ENCODE results near the gene VSTM1.

DNA sequence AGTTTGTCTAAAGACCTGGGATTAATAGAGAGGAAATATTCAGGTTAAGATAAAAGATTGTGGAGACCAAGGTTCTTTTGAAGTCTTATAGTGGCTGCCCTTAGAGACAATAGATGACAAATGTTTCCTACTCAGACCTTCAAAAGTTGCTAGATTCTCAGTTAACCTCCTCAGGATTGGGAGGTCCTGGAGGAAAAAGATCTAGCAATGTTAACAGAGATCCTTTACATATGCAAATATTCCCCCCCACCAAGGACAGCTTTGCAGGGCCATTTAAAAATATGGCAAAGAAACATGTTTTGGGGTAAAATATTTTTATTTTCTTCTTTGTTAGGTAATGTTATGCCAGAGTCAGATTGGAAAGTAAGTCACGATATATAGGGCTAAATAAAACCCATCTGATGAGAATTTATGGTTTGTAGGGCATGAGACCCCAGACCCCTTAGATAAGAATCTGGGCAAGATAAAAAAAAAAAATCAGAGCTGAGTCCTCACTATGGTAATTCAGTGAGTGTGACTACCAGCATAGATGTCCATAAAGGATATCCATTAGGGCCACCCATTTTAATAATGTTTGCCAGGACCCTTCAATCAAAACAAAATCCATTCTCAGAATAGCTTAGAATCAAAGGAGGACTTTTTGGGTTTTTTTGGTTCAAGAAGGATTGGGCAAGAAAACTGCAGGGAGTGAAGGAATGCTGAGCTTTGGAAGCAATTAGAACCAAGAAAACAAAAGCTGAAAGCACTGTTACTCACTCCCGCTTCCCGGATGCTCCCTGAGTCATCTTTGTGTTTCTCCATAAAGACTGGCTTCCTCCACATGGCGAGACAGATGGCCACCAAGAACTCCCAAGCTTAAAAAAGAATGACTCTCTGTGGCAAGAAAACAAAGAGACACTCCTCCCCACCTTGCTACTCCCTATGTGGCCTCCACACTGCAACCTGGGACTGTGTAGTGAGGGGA lies 28.2 kb downstream of the VSTM1 start:
- TF ChIP-seq CTCF (conservative IDR thresholded peaks at IDR 0.05; ENCODE audit: low read depth, low read length), result no peak
- TF ChIP-seq MAFK (IDR thresholded peaks at IDR 0.05; ENCODE audit: low read depth, low read length), result no peak
- peak; percentile 37; the same call in 1 of the 2 replicates for TF ChIP-seq FOS (IDR thresholded peaks at IDR 0.05; ENCODE audit: low read depth, low read length)
- TF ChIP-seq USF2 (IDR thresholded peaks at IDR 0.05; ENCODE audit: low read depth, low read length), result no peak
- TF ChIP-seq POLR2A (IDR thresholded peaks at IDR 0.05; ENCODE audit: low read depth, low read length), result no peak
- peak; percentile 70 for TF ChIP-seq CEBPB (IDR thresholded peaks at IDR 0.05; ENCODE audit: low read depth, low read length)
- TF ChIP-seq SMC3 (IDR thresholded peaks at IDR 0.05; ENCODE audit: low read depth, low read length), result no peak
- TF ChIP-seq BHLHE40 (IDR thresholded peaks at IDR 0.05; ENCODE audit: low read depth, low read length), result no peak
- no peak for TF ChIP-seq RAD21 (IDR thresholded peaks at IDR 0.05; ENCODE audit: low read length)
